ENCODE measurements around the gene SHANK1.
"Not testable (repeated sequence)": the region's sequence is repeated elsewhere in the genome, so short reads cannot be mapped to it uniquely, and the experiment has no call there.

The SHANK1 gene

DNA sequence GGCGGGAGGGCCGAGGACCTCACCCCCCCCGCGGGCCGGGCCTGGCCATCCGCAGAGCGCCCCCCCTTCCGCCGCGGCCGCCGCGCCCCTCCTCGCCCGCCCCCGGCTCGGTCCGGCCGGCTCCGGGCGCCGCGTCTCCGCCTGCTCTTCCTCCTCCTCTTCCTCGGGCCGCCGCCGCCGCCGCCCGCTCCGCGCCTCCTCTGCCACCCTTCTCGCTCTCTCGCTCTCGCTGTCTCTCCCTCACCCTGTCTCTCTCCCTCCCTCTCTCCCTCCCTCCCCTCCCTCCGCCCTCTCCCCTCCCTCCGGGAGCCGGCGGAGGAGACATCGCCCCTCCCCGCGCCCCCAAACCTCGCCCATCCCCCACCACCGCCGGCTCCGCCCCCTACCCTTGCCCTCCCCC lies at the start of gene SHANK1:
Gene SHANK1, minus strand, starts transcription at position 237 of the 400 bp plus-strand sequence. CDS start 2,883 bp downstream, outside the sequence.
- no peak for DNase-seq (ENCODE audit: low spot score)

DNA sequence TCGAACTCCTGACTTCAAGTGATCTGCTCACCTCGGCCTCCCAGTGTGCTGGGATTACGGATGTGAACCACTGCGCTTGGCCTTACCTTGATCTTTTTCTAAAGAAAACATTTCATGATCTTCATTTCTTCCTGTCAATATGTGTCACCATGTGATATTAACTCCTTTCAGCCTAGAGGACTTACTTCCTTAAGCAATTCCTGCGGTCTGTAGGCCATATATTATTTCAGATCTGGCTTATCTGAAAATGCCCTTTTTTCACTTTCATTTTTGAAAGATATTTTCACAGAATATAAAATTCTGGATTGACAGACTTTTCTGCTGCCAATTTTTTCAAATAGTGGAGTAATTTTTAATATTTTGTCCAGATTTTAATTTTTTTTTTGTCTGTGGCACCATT lies 48.7 kb upstream of the SHANK1 start:
- DNase-seq (ENCODE audit: low spot score) = no peak

DNA sequence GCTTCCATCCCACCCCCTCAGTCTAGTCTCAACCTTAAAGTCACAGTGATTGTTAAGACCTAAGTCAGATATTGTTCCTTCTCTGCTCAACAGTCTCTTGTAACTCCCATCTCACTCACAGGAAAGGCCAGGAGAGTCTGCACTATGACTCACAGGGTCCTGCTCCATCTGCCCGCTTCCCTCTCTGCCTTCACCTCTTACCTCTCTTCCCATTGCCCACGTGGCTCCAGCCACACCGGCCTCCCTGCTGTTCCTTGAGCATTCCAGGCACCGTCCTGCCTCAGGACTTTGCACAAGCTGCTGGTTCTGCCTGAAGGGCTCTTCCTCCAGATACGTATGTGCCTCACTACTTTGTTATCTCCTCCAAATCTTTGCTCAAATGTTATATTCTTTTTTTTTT lies 47.7 kb upstream of the SHANK1 start:
- DNase-seq (ENCODE audit: low spot score) = not testable (repeated sequence)

DNA sequence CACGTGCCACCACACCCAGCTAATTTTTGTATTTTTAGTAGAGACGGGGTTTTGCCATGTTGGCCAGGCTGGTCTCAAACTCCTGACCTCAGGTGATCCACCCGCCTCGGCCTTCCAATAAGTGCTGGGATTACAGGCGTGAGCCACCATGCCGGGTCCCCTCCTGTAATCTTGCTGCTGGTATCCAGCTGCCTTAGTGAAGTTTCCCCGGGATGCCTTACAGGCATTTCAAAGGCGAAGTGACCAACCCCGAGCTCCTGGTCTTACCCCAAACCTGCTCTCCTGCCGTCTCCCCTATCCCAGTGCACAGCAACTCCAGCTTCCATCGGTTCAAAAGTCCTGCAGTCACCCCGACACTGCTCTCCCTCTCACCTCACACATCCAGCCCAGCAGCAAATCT lies 47.1 kb upstream of the SHANK1 start:
- DNase-seq (ENCODE audit: low spot score) = not testable (repeated sequence)

DNA sequence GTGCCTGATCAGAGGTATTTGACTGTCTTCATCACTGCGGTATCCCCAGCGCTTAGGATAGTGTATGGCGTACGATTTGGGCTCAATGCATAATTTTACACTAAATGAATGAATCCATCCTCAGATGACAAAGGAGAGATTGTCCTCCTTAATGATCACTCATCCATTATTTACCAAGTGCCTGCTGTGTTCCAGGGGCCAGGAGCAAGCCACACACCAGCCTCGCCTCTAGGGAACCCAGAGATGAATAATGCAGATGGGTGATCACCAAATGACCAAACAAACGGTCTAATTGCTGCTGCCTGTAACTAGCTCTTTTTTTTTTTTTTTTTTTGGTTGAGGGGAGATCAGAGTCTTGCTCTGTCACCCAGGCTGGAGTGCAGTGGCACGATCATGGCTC lies 44.8 kb upstream of the SHANK1 start:
- DNase-seq (ENCODE audit: low spot score) = no peak

DNA sequence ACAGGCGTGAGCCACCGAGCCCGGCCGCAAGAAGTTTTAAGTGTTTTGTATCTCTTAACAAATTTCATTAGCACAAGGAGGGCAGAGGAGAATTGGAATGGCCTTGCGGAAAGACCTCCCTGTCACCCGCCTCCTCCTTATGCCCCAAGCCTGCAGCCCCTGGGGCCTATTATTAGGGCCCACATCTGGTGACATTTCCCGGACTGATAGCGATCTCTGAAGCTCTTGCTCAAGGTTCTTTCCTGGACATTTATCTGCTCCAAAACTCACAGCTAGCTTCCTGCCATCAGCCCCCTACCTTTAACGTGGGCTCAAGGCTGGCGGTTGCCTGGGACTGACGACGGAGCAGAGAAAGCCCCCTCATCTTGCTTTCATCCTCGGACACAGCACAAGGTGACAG lies 43.9 kb upstream of the SHANK1 start:
- not testable (repeated sequence) for DNase-seq (ENCODE audit: low spot score)

DNA sequence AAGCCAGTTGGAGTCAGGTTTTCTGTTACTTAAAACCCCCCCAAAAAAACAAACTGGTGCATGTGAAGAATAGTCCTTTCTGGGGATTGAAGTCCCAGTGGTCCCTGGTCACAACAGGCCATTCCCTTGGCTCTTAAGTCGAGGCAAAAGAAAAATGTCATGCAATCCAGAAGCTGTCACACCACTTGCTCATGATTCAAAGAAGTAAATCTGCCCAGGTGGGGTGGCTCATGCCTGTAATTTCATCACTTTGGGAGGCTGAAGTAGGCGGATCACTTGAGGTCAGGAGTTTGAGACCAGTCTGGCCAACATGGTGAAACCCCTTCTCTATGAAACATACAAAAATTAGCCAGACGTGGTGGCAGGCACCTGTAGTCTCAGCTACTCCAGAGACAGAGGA lies 41.9 kb upstream of the SHANK1 start:
- DNase-seq (ENCODE audit: low spot score) = not testable (repeated sequence)

DNA sequence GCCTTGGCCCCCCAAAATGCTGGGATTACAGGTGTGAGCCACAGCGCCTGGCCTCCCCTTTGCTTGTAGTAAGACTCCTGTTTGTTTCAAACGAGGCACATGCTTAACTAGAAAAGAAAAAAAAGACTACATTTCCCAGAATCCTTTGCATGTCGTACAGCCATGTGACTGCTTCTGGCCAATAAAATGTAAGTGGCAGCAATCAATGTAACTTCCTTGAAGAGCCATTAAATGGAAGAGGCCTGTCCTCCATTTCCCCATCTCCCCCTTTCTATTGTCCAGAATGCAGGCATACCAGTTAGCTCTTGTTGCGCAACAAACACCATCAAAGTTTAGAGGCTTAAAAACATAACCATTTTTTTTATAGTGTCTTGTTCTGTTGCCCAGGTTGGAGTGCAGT lies 40.3 kb upstream of the SHANK1 start:
- DNase-seq (ENCODE audit: low spot score) = peak; percentile 52

DNA sequence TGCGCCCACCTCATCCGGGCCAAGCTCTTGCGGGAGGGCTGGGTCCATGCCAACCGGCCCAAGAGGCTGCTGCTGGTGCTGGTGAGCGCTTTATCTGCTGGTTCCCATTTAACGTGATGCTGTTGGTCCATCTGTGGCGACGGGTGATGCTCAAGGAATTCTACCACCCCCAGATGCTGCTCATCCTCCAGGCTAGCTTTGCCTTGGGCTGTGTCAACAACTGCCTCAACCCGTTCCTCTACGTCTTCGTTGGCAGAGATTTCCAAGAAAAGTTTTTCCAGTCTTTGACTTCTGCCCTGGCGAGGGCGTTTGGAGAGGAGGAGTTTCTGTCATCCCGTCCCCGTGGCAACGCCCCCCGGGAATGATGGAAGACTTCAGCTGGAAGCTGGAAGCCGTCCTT lies 39.5 kb upstream of the SHANK1 start:
- DNase-seq (ENCODE audit: low spot score) = not testable (repeated sequence)

DNA sequence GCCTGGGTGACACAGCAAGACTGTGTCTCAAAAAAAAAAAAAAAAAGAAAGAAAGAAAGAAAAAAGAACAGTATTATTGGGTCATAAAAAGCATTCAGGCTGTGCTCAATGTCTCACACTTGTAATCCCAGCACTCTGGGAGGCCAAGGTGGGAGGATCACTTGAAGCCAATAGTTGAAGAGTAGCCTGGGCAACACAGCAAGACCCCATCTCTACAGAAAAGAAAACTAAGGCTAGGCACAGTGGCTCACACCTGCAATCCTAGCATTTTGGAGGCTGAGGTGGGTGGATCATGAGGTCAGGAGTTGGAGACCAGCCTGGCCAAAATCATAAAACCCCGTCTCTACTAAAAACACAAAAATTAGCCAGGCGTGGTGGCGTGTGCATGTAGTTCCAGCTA lies 38.0 kb upstream of the SHANK1 start:
- DNase-seq (ENCODE audit: low spot score) = not testable (repeated sequence)

DNA sequence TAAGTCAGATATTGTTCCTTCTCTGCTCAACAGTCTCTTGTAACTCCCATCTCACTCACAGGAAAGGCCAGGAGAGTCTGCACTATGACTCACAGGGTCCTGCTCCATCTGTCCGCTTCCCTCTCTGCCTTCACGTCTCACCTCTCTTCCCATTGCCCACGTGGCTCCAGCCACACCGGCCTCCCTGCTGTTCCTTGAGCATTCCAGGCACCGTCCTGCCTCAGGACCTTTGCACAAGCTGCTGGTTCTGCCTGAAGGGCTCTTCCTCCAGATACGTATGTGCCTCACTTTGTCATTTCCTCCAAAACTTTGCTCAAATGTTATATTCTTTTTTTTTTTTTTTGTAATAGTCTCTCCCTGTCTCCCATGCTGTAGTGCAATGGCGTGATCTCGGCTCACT lies 36.6 kb upstream of the SHANK1 start:
- not testable (repeated sequence) for DNase-seq (ENCODE audit: low spot score)

DNA sequence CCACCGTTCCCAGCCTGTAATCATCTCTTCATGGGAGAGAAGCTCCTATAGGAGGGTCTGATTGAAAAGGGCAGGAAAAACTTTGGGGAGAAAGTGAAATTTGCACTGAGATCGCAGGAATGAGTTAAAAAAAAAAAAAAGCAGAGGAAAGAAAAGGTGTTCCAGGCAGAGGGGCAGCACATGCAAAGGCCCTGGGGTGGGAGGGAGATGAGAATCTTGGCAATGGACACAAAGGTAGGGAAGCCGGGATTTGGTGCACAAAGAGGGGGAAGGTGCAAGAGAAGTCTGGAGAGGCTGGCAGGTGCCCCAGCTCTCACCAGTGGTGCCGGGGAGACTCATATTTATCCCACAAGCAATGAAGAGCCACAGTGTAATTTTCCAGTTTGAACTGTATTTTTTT lies 34.3 kb upstream of the SHANK1 start:
- no peak for DNase-seq (ENCODE audit: low spot score)

DNA sequence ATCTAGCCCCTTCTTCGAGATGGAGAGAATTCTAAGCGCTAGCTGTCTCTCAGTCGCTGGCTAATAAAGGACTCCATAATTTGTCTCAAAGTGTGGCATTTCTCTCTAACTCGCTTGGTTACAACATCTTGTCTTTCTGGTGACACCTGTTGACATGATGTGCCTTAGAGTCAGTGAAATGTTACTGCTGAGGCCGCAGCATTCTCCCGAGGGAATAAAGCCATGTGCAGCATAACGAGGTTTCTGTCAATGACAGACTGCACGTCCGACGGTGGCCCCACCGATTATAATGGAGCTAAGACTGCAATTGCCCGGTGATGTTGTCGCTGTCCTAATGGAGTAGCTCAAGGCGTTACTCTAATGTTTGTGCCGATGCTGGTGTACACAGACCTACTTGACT lies 30.4 kb upstream of the SHANK1 start:
- DNase-seq (ENCODE audit: low spot score) = no peak

DNA sequence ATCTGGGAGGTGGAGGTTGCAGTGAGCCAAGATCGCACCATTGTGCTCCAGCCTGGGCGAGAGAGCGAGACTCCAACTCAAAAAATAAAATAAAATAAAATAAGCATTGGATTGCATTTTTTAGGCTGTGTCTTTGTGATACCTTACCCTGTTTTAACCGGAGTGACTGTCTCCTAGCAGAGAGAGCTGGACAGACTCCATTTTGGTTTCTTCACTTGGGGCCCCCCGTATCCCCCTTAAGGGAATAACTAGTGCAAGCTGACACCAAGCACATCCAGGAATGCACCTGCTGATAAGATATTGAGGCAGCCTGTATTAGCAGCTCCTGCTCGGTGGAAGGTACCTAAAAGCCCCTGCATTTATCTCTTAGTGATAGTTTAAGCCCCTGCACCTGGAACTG lies 29.9 kb upstream of the SHANK1 start:
- DNase-seq (ENCODE audit: low spot score) = no peak

DNA sequence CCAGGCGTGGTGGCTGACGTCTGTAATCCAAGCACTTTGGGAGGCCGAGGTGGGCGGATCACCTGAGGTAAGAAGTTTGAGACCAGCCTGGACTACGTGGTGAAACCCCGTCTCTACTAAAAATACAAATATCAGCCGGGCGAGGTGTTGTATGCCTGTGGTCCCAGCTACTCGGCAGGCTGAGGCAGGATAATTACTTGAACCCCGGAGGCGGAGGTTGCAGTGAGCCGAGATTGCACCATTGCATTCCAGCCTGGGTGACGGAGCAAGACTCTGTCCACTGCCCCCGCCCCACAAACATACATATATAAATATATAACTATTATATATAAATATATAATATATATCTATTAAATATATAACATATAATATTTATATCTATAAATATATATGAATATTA lies 27.5 kb upstream of the SHANK1 start:
- not testable (repeated sequence) for DNase-seq (ENCODE audit: low spot score)

DNA sequence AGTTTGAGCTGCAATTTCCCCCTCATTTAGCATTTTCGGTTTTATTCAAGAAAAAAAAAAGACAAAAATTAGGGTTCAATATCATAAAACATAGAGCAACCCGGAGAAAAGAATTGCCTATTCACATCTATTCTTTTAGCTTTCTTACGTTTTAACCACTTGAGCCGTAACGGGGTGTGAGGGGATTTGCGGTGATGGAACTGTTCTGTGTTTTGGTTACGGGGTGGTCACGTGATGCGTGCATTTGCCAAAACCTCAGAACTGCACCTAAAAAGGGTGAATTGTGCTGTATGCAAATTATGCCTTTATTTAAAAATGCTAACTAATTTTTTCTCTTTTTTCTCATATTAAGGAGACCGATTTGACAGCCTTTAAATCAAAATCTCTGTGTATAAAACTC lies 25.6 kb upstream of the SHANK1 start:
- no peak for DNase-seq (ENCODE audit: low spot score)

DNA sequence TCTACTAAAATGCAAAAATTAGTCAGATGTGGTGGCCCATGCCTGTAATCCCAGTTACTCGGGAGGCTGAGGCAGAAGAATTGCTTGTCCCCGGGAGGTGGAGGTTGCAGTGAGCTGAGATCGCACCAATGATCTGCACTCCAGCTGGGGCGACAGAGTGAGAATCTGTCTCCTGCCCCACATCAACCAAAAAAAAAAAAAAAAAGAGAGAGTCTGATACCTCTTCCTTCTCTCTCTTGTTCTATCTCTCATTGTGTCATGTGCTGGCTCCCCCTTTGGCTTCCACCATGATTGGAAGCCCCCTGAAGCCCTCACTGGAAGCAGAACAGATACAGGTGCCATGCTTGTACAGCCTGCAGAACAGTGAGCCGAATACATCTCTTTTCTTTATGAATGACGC lies 23.9 kb upstream of the SHANK1 start:
- DNase-seq (ENCODE audit: low spot score) = no peak

DNA sequence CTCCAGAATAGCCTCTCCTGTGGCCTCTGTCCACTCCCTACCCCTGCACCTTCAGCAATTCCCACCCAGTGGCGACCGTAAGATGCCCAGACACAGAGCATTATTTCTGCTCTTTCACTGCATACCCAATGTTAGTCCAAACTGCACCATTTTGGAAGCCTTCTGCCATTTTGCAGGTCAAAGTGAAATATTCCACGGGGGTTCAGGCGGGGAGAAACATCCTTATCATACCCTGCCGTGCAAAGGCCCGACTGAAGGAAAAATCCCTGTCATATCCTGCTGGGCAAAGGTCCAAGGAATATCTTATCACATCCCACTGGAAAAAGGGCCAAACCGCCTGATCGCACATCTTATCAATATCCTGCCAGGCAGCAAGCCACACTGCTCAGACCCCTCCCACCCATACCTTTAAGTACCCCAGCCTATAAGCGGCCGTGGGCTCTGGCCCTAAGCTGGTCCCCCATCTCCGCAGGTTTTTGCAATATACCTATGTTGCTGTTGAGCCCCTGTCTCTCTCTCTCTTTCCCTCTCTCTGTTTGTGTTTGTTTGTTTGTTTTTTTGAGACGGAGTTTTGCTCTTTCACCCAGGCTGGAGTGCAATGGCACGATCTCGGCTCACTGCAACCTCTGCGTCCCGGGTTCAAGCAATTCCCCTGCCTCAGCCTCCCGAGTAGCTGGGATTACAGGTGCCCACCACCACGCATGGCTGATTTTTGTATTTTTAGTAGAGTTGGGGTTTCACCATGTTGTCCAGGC lies 21.8 kb upstream of the SHANK1 start:
- no peak for DNase-seq (ENCODE audit: low spot score)

DNA sequence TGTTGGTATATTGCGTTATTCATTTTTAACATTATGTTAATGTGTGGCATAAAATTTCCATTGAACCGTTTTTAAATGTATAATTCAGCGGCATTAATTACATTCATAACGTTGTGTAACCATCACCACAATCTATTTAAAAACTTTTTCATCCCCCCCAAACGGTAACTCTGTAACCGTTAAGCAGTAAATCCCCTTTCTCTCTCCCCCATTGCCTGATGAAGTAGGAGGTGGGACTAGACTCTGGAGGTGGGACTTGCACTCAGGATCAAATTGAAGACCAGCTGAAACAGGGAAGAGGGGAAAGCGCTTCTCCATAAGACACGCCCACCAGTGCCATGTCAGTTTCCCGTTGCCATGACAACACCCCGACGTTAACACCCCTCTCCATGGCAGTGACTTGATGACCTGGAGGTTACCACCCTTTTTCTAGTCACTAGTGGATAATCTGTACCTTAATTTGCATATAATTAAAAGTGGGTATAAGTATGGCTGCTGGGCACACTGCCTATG lies 20.4 kb upstream of the SHANK1 start:
- no peak for DNase-seq (ENCODE audit: low spot score)

DNA sequence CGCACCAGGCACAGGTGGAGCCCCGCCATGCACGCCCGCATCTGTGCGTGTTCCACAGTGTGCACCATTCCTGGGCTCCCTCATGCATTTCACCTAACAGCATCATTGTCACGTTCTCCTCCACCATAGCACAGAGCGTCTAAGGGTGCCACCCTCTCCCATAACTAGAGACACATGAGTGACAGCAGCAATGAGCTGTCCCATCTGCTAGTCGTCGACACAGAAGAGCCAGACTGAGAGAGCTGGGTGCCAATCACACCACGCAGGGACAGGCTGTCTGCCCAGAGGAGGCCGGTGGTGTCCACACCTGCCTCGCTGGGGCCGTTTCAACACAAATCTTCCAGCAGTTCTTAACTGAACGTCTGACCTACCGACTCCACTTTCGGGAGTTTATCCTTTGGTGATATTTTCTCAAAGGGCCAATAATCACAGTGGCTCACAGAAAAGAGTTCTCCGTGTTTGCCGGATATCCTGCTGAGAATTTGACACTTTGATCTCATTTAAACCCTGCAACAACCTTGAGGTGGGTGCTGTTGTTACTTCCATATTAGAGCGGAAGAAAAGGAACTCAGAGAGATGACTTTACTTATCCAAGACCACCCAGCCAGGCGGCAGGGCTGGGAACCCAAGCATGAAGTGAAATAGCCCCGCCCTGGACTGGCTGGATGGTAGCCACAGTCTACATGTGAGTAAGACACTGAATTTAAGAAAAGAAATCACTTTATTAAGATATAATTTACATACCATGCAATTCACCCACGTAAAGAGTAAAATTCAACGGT lies 19.7 kb upstream of the SHANK1 start:
- no peak for DNase-seq (ENCODE audit: low spot score)

DNA sequence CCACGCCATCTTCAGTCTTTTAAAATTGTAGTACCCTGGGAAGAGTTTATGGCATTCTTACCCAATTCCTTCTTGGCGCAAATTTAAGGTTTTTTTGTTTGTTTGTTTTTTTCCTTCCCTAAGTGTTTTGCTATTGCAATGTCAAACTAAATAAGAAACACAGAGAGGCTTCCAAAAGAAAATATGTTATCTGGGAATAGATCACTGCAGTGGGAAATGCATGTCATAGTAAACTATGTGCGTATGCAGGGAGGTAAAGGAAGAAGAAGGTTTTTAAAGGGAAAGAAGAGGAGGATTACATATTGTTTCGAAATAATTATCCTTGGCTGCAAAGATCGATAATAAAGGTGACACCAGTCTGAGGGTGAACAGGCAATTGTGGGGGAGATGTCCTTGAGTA lies 16.7 kb upstream of the SHANK1 start:
- DNase-seq (ENCODE audit: low spot score) = no peak

DNA sequence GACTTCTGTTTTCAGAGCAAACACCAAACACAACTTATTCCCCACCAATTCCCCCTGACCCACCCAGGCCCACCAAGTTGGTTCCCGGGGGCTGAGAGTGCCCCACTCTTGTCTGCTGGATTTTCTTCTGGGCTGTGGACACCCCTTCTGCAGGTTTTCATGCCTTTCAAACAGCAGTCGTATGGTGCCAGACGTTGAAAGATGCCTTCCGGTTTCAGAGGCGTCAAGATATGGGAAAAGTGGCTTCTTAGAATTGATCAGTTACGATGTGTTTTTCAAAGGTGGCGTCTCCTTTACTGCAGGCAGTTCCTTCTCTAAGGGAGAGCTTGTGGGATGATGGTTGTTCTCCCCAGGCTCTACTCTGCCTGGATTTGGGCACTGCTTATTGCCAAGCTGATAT lies 16.3 kb upstream of the SHANK1 start:
- DNase-seq (ENCODE audit: low spot score) = no peak

DNA sequence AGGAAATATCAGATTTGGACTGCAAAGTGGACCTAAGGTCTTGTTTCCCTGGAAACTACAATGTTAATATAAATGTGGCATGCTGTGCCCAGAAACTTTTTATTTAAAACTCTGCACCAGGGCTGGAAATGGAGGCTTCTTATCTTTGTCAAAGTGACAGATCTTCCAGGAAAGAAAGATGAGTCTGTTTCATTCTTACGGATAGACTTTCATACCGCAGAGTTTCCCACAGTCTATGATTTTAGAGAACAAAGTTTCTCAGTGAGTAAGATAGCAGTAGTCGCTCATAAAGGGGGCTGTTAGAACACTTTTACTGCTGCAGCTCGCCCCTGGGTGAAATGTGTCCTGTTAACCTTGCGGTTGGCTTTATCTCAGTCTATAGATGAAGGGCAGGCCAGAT lies 10.3 kb upstream of the SHANK1 start:
- peak; percentile 9 for DNase-seq (ENCODE audit: low spot score)

All from COLO829 (cell line).